ENCODE measurements around the gene KLF13.
A peak's percentile ranks its signal among the peaks of the same experiment; 100 is the strongest.
"Not testable (repeated sequence)": the region's sequence is repeated elsewhere in the genome, so short reads cannot be mapped to it uniquely, and the experiment has no call there.

Gene KLF13

DNA sequence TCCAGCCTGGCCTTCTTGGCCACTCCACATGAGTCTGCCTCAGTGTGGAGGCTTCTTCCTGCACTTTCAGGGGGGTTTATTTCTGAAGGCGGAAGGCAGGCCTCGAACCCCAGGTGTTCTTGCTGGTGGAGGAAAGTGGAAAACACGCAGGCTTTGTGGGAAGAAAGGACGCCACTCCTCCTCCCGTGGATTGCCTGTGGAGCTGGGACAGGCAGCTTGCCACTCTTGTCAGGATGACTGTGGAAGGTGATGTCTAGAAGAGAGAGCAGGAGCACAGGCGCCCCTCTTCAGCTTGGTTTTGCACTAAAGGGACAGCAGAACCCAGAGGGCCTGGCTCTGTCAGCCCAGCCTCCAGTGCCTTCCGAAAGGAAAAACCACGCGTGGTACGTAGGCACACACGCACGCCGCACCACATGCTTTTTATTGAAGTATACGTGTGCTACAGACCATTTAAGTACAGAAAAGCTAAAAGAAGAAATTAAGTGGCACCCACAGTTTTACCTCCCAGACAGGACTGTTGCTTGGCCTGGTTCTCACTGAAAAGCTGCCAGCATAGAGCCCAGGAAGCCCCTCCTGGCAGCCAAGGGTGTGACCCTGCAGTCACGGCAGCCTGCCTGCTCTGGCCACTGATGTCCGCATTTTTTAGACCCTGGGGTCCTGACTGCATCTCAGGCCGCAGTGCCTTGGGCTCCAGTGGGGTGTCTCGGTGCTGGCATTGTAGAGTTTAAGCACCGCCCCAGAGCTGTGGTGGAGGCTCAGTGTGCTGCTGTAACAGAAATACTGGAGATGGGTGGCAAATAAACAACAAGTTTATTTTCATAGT, 21.6 kb downstream of the KLF13 start:
- H3K4me3 ChIP-seq (replicated peaks; ENCODE audit: low read depth, low read length): no peak overlapping the region
- no peak for TF ChIP-seq CTCF (IDR thresholded peaks at IDR 0.05; ENCODE audit: low read length, missing control alignments)
- no peak for DNase-seq (ENCODE audit: low read depth)

- no peak for TF ChIP-seq CTCF (IDR thresholded peaks at IDR 0.05; ENCODE audit: low read length, missing control alignments)
- H3K4me3 ChIP-seq (replicated peaks; ENCODE audit: low read depth, low read length): no peak overlapping the region
- DNase-seq (ENCODE audit: low read depth): no peak
Measured at GRCh38 chr15:31349233-31350141, 22.9 kb downstream of the KLF13 start.

- no peak overlapping the region for H3K4me3 ChIP-seq (replicated peaks; ENCODE audit: low read depth, low read length)
- no peak for TF ChIP-seq CTCF (IDR thresholded peaks at IDR 0.05; ENCODE audit: low read length, missing control alignments)
- no peak for DNase-seq (ENCODE audit: low read depth)
Measured at GRCh38 chr15:31350771-31351170, 24.1 kb downstream of the KLF13 start.

- H3K4me3 ChIP-seq (replicated peaks; ENCODE audit: low read depth, low read length): no peak overlapping the region
- DNase-seq (ENCODE audit: low read depth): no peak
- no peak for TF ChIP-seq CTCF (IDR thresholded peaks at IDR 0.05; ENCODE audit: low read length, missing control alignments)
Measured at GRCh38 chr15:31352339-31352751, 25.7 kb downstream of the KLF13 start.

DNA sequence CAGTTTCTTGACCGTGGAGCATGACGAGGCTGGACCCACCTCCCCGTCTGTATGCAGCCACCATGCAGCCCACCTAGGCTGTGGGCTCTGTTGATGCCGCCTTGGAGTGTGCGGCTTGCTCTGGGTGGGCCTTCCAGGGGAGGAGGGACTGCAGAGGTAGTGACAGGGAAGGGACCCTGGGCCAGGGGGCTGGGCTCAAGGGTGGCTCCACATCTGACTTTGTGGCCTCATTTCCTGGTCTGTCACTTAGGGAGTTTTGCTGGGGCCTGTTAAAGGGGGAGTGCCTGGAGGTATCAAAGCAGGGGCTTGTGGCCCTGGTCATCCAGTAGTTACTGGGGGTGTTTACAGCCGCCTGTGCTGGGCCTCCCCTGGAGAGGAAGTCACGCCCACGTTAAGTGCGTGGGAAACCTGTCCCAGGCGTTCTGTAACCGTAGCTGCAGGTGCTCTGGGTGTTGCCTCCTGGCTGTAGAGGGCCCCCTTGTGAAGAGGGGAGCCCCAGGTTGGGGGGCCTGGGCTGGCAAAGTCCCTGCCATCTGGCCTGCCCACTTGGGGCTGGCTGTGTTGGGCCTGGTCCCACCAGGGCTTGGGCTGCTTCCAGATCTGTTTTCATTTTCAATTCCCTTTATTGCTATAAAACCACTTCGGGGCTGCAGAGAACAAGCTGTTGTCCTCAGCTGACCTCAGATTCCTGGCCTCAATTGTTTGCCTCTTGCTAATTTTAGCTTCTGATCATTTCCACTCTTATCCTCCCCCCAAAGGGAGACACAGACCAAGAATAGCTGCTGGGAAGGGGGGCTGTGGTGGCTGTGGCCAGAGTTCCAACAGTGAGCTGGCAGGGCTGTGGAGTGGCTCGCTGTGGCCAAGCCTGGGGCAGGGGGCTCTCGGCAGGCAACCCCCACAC, 26.5 kb downstream of the KLF13 start:
- H3K4me3 ChIP-seq (replicated peaks; ENCODE audit: low read depth, low read length): peak overlapping the region; percentile 4
- no peak for TF ChIP-seq CTCF (IDR thresholded peaks at IDR 0.05; ENCODE audit: low read length, missing control alignments)
- peak; percentile 90 for DNase-seq (ENCODE audit: low read depth)

DNA sequence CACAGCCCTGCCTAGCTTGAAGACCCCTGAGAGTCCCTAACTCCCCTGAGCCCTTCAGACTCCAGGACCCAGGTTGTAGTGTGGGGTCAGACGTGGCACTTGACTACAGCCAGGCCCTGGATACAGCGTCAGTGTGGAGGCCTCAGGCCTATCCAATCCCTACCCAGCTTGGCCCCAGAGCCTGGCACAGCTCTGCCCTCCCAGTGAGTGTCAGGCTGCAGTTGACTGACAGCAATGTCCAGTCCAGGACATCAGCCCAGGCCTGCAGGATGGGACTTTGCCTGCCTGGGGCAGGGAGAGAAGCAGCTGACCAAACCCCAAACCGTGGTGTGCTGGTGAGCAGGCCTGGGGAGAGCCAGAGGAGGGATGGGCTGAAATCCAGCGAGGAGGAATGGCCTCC, 27.3 kb downstream of the KLF13 start:
- no peak for DNase-seq (ENCODE audit: low read depth)
- no peak overlapping the region for H3K4me3 ChIP-seq (replicated peaks; ENCODE audit: low read depth, low read length)
- no peak for TF ChIP-seq CTCF (IDR thresholded peaks at IDR 0.05; ENCODE audit: low read length, missing control alignments)

DNA sequence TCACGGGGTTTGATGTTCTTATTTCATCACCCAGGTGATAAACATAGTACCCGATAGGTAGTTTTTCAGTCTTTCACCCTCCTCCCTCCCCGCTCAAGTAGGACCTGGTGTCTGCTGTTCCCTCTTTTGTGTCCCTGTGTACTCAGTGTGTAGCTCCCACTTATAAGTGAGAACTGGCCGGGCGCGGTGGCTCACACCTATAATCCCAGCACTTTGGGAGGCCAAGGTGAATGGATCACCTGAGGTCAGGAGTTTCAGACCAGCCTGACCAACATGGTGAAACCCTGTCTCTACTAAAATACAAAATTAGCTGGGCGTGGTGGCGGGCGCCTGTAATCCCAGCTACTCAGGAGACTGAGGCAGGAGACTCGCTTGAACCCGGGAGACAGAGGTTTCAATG, 29.5 kb downstream of the KLF13 start:
- DNase-seq (ENCODE audit: low read depth); H3K4me3 ChIP-seq (replicated peaks; ENCODE audit: low read depth, low read length): not testable (repeated sequence)

All from fibroblast of pulmonary artery (primary cell).